GM11168 (cell line): ENCODE measurements around the gene CYP19A1.
"Not testable (repeated sequence)": the region's sequence is repeated elsewhere in the genome, so short reads cannot be mapped to it uniquely, and the experiment has no call there.

Experiments
- in situ Hi-C: fragments of 300-500 bp; cut with MboI; formaldehyde crosslinking; loops from one replicate; pipeline ENCODE4 v1.12.0; 2022; ENCODE audit warnings: low sequenced_read_pairs; ENCODE audit not compliant: unreplicated experiment

Gene CYP19A1

DNA sequence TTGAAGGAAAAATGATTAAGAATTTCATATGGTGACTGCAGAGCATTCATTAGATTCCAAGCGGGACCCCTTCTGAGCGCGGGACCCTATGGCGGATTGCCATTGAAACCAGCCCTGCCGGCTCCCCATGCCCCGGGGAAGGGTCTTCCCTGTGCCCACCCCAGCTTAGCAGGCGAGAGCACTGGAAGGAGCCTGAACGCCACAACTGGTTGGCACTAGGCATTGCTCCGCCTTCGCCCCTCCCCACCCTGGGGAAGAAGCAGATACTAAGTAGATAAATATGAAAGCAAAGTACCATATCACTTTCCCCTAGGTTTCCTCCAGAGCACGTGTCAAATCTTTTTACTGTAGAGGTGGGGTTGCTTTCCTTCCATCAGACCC is 70.7 kb downstream of the CYP19A1 start:
- in situ Hi-C loops: no loop called here

DNA sequence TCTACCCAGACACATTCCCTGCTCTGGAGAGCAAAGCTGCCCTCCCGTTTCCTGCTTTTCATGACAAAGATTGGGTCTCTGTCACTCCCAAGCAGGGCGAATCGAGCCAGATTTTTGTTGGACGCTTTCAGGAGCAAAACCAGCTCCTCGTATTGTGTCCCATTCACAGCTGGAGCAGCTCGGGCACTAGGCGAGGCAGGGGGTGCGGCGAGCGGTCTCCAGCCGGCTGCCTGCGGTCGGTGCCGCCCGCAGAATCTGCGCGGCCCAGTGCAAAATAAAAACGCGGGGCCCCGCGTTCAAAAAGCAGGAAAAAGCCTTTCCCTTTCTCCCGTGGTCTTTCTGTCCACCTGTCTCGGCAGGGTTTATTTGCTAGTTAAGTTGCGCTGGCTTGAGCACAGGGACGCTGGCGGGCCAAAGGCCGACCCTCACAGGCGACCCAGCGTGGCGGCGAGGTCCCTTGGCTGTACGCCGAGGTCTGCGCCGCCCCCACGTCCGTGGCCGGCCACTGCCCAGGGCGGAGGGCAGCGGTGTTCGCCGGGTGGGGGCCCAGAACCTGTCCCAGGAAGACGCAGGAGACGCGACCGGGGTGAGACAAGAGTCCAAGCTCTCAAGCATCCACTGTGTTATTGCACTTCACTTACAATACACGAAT is 71.2 kb downstream of the CYP19A1 start:
- in situ Hi-C loops: no loop called here

DNA sequence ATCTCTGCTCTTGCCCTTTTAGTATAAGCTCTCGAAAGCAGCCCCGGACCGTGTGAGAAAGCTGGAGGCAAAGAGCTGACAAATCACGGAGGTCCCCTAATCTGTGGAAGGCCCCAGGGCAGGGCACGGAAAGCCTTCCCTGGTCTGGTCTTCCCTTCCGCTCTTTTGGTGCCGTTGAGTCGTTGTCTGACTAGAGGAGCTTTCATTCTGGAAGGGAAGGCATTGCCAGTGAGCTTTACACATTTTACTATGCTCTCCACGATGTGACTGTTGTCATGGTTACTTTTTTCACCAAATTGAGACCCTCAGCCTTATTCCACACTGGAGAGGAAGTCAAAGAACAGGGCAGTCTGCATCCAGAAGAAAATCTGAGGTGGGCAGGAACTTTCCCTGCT is 71.7 kb downstream of the CYP19A1 start:
- in situ Hi-C loops: no loop called here

DNA sequence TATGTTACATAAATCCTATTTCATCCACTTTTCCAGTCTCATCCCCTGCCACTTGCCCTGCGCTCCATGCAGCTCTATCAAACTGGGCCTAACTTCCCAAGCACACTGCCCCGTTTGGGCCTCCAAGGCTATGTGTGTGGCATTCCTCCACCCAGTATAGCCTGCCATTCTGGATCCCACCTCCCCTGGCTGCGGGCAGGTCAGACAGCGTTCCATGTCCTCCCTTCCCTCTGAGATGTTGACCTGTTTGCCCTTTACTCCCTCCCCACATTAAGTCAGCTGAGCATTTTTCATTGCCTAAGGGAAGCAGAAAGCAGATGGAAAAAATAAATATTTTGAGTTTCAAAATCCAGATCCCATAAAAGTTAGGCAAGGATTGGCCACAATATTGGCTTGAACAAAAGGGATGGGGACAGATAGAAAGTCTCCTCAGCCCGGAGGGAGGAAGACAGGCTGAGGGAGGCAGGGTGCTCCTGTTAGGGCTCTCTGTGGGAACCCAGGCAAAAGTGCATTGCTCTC is 73.3 kb downstream of the CYP19A1 start:
- in situ Hi-C loops: no loop called here

- in situ Hi-C loops: no loop called here
Observed at GRCh38 chr15:51263726-51264125, 74.7 kb downstream of the CYP19A1 start.

- in situ Hi-C loops: no loop called here
Observed at GRCh38 chr15:51263116-51263515, 75.3 kb downstream of the CYP19A1 start.

DNA sequence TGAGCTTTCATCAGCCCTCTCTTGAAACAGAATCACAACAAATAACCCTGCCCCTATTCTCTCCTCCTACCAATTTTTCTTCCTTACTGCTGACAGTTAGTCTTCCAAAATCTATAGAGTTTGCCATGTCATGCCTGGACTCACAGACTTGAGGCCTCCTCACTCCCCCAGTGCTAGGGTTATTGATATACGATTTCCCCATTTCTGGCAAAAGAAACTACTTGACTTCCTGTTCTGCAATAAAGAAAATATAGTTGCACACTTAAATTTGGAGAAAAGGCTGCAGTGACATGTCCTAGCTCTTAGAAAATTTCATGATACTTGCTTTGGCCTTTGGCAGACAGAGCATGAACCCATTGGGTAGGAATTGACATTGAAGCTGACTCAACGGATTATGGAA is 75.9 kb downstream of the CYP19A1 start:
- in situ Hi-C loops: no loop called here

DNA sequence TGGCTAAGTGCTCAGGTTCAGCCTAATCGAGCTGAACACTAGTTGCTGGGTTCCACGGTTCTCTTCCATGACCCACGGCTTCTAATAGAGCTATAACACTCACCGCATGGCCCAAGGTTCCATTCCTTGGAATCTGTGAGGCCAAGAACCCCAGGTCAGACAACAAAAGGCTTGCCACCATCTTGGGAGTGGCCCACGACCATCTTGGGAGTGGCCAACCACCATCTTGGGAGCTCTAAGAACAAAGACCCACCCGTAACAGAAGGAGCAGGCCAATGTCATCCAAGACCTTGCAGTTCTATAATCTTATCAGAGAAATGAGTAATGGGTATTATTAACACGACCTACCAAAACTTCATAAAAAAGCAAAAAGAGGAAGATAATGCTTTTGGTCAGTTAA is 77.3 kb downstream of the CYP19A1 start:
- in situ Hi-C loops: not testable (repeated sequence)

GRCh38 chr15:51260202-51260601 is 78.2 kb downstream of the CYP19A1 start:
- in situ Hi-C loops: no loop called here

GRCh38 chr15:51255533-51255932 is 82.9 kb downstream of the CYP19A1 start:
- in situ Hi-C loops: no loop called here

- in situ Hi-C loops: no loop called here
Observed at GRCh38 chr15:51253366-51253765, 85.0 kb downstream of the CYP19A1 start.

- in situ Hi-C loops: no loop called here
Observed at GRCh38 chr15:51252671-51253070, 85.7 kb downstream of the CYP19A1 start.

GRCh38 chr15:51251556-51251955 is 86.8 kb downstream of the CYP19A1 start:
- in situ Hi-C loops: no loop called here

- in situ Hi-C loops: no loop called here
Observed at GRCh38 chr15:51250217-51251011, 88.0 kb downstream of the CYP19A1 start.

DNA sequence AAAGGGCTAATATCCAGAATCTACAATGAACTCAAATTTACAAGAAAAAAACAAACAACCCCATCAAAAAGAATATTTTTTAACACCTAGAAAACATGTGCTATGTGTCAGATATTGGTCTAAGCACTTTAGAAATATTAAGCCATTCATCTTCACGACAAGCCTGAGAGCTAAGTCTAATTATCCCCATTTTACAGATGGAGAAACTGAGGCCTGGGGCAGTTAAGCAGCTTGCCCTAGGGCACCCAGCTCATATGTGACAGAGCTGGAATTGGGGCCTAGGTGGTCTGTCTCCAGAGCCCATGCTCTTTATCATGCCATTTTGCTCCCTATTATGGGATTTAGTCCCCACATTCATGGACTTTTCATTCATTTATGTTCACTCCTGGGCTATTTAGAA is 92.8 kb downstream of the CYP19A1 start:
- in situ Hi-C loops: no loop called here

- in situ Hi-C loops: no loop called here
Observed at GRCh38 chr15:51244423-51244869, 94.0 kb downstream of the CYP19A1 start.

GRCh38 chr15:51243774-51244173 is 94.6 kb downstream of the CYP19A1 start:
- in situ Hi-C loops: no loop called here

GRCh38 chr15:51240066-51240465 is 98.3 kb downstream of the CYP19A1 start:
- in situ Hi-C loops: no loop called here

DNA sequence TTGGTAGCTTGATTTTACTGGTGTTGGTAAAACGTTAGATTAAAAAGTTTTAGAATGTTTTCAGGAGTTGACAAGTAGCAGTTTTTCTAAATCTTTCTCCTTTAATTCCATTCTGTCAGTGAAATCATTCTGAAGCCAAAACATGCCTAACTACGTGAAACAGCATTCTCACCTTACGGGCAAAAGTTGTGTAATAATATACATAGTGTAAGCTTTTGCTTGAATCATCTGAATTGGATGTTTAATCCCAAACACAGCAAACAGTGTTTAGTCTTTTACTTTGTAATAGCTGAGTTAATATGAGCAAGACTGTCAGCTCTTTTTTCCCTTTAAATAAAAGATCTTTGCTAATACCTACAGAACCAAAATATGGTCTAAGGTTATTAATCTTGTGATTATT is 100.6 kb downstream of the CYP19A1 start:
- in situ Hi-C loops: no loop called here

- in situ Hi-C loops: no loop called here
Observed at GRCh38 chr15:51234176-51234927, 104.0 kb downstream of the CYP19A1 start.

GRCh38 chr15:51232581-51232980 is 105.8 kb downstream of the CYP19A1 start:
- in situ Hi-C loops: no loop called here
